GM06990 (cell line): ENCODE measurements around the gene TNFRSF1B.

Source experiments
- DNase-seq: peaks from one replicate; pipeline ENCODE4 v3.0.0-alpha.2; 2011; ENCODE audit not compliant: insufficient read length; ENCODE audit errors: extremely low read depth
- H3K27me3 ChIP-seq: replicated peaks from 2 replicates; pipeline ENCODE4 v1.6.0; 2011; ENCODE audit warnings: low read length; ENCODE audit not compliant: control insufficient read depth, insufficient read depth
- H3K36me3 ChIP-seq: 2 replicates; pipeline ENCODE4 v1.5.1; 2011; ENCODE audit warnings: low read length; ENCODE audit not compliant: control insufficient read depth, insufficient read depth
- H3K4me3 ChIP-seq: replicated peaks from 2 replicates; pipeline ENCODE4 v1.5.1; 2011; ENCODE audit warnings: low read depth, mild to moderate bottlenecking, control low read depth, low read length
- TF ChIP-seq, protein P1 (sequence below): IDR thresholded peaks from 2 replicates; pipeline ENCODE4 v1.5.1; 2011; ENCODE audit warnings: low read length, control low read depth, mild to moderate bottlenecking, inconsistent platforms; ENCODE audit not compliant: insufficient read depth, poor library complexity, severe bottlenecking

Gene TNFRSF1B

GRCh38 chr1:12169442-12170135 lies 2.8 kb downstream of the TNFRSF1B start:
- H3K27me3 ChIP-seq: no peaks in the 10 kb centered on the region
- no peak for DNase-seq
- TF ChIP-seq, protein P1, sequence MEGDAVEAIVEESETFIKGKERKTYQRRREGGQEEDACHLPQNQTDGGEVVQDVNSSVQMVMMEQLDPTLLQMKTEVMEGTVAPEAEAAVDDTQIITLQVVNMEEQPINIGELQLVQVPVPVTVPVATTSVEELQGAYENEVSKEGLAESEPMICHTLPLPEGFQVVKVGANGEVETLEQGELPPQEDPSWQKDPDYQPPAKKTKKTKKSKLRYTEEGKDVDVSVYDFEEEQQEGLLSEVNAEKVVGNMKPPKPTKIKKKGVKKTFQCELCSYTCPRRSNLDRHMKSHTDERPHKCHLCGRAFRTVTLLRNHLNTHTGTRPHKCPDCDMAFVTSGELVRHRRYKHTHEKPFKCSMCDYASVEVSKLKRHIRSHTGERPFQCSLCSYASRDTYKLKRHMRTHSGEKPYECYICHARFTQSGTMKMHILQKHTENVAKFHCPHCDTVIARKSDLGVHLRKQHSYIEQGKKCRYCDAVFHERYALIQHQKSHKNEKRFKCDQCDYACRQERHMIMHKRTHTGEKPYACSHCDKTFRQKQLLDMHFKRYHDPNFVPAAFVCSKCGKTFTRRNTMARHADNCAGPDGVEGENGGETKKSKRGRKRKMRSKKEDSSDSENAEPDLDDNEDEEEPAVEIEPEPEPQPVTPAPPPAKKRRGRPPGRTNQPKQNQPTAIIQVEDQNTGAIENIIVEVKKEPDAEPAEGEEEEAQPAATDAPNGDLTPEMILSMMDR: no peak
- peaks cover 5% of the 10 kb centered on the region; the same call in 1 of the 2 replicates for H3K36me3 ChIP-seq
- no peak overlapping the region for H3K4me3 ChIP-seq

GRCh38 chr1:12170263-12170671 lies 3.5 kb downstream of the TNFRSF1B start:
- H3K36me3 ChIP-seq: peaks cover 5% of the 10 kb centered on the region; the same call in 1 of the 2 replicates
- TF ChIP-seq, protein P1: no peak
- no peak overlapping the region for H3K4me3 ChIP-seq
- DNase-seq: no peak
- no peaks in the 10 kb centered on the region for H3K27me3 ChIP-seq

DNA sequence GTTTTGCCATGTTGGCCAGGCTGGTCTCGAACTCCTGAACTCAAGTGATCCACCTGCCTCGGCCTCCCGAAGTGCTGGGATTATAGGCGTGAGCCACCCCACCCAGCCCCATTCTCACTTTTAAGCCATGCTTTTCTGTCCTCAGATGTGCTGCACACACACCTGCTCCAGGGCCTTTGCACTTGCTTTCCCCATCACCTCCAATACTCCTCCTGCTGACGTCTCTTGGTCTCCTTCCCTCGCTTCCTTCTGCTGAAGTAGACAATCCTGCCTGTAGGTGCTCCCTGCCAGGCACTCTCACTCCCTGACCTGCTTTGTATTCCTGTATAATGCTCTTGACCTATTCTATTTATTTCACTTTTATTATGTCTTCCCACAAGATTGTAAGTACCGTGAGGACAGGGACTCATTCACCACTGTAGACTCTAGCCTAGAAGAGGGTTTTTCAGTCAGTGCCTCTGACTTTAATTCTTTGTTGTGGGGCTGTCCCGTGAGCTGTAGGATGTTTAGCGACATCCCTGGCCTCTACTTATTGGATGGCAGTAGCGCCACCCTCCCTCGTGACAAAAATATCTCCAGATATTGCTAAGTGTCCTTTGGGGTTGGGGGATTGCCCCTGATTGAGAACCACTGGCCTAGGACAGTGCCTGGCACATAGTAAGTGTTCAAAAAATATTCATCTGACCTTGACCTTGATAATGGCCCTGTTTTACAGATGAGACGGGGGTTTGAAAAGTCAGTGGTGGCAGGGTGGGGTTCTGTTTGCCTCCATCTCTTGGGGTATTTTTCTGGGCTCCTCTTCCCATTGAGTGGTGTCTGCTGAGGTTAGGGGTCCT lies 4.6 kb downstream of the TNFRSF1B start:
- TF ChIP-seq, protein P1: no peak
- Histone ChIP-seq H3K36me3 (peaks cover 5% of the 10 kb centered on the region; the same call in 1 of the 2 replicates), H3K27me3 (no peaks in the 10 kb centered on the region), H3K4me3 (no peak overlapping the region)
- DNase-seq: no peak

- Histone ChIP-seq H3K36me3 (peaks cover 5% of the 10 kb centered on the region; the same call in 1 of the 2 replicates), H3K27me3 (no peaks in the 10 kb centered on the region), H3K4me3 (no peak overlapping the region)
- no peak for DNase-seq
- TF ChIP-seq, protein P1: no peak
These were observed 5.5 kb downstream of the TNFRSF1B start for GRCh38 chr1:12172042-12172851.

GRCh38 chr1:12173041-12173509 lies 6.3 kb downstream of the TNFRSF1B start:
- H3K4me3 ChIP-seq: no peak overlapping the region

More at GRCh38 chr1:12173041-12173509, 6.3 kb downstream of the TNFRSF1B start:
- H3K36me3 ChIP-seq: peaks cover 5% of the 10 kb centered on the region; the same call in 1 of the 2 replicates
- no peaks in the 10 kb centered on the region for H3K27me3 ChIP-seq
- TF ChIP-seq, protein P1: no peak
- DNase-seq: no peak
